Fibroblast of skin of scalp (primary cell): ENCODE results near the gene SERPINB11. TPM values are rescaled to one million over a fixed set of nuclear protein-coding genes. Genes with fewer than 3 reads are reported as not detected.
"Not testable (repeated sequence)": the region's sequence is repeated elsewhere in the genome, so short reads cannot be mapped to it uniquely, and the experiment has no call there.

Experiments used
- DNase-seq: peaks from one replicate; pipeline ENCODE4 v3.0.0-alpha.2; 2013
- polyA plus RNA-seq, 2 experiments: library from polyadenylated mRNA; unstranded; fragments of 120-200 nt; gene quantifications; one replicate each; pipeline ENCODE4 v1.2.1, GENCODE V29; 2013; ENCODE audit not compliant: insufficient read length in 2 of 2

SERPINB11 gene, protein sequence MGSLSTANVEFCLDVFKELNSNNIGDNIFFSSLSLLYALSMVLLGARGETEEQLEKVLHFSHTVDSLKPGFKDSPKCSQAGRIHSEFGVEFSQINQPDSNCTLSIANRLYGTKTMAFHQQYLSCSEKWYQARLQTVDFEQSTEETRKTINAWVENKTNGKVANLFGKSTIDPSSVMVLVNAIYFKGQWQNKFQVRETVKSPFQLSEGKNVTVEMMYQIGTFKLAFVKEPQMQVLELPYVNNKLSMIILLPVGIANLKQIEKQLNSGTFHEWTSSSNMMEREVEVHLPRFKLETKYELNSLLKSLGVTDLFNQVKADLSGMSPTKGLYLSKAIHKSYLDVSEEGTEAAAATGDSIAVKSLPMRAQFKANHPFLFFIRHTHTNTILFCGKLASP
- polyA plus RNA-seq (2013, experiment 1 of 2; ENCODE audit: insufficient read length) = not detected
- not detected for polyA plus RNA-seq (2013, experiment 2 of 2; ENCODE audit: insufficient read length)

DNA sequence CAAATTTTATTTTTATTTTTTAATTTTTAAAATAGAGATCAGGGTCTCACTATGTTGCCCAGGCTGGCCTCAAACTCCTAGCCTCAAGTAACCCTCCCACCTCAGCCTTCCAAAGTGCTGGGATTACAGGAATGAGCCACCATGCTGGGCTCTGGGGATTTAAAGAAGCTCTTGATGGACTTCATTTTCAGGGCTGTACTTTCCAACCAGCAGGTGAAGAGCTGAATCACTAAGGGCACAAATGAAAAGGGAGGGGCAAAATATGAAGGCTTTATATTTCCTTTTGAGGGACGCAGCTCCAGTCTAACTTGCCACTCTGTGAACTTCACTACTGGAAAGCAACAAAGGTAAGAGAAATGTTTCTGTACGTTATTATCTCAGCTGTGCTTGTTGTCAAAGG lies at the start of gene SERPINB11:
TSS of gene SERPINB11 (plus strand) at position 301 of the 400 bp plus-strand sequence. CDS start 7,234 bp downstream, outside the sequence.
- DNase-seq = no peak

DNA sequence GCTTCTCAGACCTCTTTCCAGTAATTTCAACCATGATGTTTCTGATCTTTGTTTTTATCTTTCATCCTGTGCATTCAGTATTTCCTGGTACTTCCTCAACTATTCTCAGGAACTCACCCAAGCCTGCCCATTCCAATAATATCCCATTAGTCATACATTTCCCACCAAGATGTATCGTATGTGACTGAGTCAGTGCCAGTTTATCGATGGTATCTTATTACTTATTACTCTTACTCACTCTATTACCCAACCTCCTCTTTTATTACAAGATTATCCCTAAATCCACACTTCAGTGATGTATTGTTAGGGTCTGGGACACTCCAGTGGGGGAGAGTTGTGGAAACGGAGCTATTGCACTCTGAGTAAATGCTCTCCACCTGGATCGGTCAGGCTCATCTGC lies 43.8 kb upstream of the SERPINB11 start:
- DNase-seq = not testable (repeated sequence)

DNA sequence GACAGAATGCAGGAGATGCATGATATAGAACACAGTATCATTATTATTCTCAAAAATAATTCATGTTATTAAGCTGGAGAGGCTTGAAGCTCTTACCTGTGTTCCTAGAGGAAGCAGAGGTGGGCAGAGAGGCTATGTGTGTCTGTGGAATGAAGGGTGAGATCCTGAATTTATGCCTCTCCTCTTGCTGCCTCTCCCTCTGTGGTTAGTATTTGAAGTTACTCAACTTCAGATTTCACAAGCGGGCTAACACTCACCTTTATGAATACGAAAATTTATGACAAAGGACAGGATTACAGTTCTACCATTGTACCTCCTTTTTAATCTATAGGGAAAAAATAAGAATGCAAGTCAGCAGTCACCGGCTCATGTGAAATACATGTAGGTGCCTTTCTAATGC lies 41.0 kb upstream of the SERPINB11 start, which contains the start of gene SERPINB3:
TSS of gene SERPINB3 (minus strand) at position 144 of the 400 bp plus-strand sequence. CDS start 677 bp downstream, outside the sequence.
- DNase-seq = not testable (repeated sequence)

DNA sequence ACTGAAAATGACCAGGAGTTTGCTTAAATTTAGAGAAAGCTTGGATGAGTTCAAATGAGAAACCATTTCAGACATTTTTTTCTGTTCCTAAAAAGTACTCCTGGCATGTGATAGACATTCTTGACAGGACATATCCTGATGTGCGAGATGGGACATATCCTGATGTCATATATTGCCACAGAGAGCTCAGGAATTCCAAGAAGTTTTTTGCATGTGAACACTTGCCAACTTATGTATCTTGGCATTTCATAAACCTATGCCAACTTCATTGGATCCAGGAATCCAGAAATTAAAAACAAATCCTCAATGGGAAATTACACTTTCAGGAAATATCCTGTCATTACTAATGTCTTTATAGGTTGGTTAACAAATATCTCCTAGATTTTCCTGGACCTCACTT lies 38.2 kb upstream of the SERPINB11 start:
- DNase-seq = peak; percentile 36

DNA sequence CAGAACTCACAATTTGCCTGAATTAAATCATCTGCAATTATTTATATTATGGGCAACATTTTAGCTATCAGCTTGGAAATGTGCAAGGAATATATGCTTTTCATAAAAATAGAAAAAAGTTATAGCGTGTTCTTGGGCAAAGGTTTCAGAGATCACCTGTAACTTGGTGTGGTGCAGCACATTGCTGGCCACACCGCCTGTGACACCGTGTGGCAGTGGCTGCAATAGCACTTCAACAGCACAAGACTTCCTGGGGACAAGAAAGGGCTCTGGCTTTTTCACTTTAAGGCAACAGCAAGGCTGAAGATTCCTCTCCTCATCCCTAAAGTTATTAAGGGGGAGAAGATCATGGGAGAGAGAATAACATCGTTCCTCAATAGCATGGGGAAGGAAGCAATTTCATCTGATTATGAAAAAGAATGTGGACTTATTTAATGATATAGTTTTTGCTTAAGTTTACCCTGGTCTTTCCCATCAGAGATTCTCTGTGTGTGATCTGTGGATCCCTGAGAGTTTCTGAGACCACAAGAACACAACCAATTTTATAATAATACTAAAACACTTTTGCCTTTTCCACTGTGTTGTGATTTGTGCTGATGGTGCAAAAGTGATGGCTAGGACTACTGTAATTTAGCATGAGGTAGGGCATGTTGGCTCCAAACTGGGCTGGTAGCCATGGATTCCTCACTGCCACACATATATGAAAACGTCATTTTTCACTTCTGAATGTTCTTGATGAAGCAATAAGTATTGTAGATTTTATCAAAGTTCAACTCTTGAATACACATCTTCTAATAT lies 26.0 kb upstream of the SERPINB11 start:
- no peak for DNase-seq

DNA sequence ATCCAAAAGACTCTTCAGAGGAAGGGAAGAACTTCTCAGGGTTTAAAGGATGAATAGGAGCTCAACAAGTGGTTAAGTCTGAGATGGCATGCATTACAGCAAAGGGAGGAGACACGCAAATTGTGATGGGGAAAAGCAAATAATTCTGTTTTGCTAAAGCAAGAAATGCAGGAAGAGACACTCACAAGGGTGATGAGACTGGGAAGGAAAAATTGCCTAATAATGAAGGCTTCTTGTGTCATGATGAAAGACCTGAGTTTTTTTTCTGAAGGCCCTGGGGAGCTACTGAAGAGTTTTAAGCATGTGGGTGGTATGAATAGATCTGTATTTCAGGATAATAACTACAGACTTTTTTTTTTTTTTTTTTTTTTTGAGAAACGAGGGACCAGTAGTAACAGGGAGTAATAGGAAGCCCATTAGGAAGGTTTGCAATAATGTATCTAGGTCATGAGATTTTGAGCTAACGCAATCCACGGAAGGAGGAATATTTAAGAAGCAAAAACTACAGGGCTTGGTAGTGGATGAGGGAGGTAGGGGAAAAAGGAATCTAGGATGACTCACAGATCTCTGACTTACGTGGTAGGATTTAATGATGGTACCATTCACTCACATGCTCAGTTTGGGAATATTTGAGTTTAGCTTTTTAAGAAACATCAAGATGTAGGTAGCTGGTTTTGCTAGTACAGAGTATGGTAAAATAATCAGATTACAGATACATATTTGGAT lies 25.1 kb upstream of the SERPINB11 start:
- peak; percentile 33 for DNase-seq

DNA sequence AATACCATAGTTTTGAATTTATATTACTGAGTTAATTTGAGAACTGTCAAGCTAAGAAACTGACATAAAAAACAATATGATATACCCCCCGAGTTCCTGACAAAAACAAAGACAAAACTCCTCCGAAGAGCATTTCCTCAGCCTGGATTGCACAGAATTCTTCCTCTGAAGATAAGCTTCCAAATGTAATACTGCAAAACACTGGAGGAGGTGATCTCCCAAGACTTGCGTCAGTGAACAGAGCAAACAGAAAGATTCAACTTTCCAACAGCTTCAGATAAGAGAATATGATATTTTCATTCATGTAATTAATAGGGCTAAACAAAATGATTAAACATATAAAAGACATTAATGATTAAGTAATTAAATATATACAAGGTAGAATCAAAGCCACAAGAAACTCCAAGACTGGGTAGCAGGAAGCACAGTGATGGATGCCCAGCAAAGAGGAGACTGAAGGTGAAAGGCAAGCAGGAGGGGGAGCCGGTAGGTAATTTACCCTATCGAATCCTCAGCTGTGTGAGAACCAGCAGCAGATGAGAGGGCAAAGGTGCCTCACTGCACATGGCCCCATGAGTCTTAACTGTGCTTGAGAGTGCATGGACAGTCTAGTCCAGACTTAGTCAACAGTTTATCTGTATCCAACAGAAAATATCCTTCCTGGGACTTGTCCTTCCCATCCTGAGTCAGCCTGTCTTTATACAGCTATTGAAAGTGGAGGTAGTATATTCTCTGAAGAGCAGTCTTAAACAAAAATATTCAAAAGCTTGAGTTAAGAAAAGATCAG lies 22.7 kb upstream of the SERPINB11 start:
- DNase-seq = no peak

DNA sequence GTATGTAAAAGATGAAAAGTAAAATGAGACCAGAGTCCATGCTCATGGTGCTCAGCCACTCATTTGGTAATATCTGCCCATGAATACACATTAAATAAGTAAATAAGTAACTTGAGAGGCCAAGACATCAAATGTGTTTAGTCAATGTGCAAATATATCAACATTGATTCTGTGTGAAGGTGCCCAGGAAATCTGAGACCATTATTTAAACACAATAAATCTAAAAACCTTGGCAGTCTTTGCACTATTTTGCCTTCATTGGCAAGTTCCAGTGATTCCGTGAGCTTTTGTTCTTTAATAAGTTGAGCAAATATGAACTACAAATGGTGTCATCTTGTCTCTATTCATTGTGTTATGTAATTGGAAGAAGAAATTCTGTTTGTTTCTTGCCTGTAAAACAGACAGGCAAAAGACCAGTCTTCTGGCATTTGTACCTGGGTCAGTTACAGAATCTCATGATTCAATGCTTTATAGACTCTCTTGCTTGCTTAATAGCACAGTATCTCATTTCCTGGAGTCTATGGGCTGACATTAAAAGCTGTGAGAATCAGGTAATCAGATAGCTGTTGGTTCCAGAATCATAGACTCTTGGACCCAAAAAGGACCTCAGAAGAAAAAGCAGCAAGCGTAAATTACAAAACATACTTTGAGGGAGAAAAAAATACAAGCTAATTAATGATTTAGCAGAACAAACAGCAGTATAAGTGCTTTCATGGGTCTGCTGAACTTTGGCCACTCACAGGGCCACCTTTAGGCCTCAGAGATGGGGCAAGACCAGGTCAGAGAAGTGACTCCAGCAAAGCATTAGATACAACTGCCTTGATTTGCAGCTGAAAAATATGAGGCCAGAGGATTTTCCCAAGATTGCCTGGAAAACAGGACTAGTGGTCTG lies 21.1 kb upstream of the SERPINB11 start:
- DNase-seq = no peak

DNA sequence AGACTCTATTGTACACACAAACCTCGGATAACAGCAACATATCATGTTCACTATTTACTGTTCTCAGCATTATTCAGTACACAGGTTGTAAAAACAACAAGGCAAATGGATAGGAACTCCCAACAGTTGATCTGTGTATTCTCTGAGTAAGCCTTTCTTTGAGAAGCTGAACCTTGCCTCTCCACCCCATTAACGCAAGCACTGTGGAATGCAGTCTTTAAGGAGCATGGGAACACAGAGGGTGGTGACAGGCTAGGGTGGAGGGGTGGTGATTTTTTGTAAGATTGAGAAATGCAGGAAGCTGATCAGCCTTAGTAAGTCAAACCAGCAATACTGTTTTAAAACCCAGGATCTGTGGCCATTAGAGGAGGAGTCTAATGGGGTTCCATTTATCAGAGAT lies 19.6 kb upstream of the SERPINB11 start:
- DNase-seq = peak; percentile 95

DNA sequence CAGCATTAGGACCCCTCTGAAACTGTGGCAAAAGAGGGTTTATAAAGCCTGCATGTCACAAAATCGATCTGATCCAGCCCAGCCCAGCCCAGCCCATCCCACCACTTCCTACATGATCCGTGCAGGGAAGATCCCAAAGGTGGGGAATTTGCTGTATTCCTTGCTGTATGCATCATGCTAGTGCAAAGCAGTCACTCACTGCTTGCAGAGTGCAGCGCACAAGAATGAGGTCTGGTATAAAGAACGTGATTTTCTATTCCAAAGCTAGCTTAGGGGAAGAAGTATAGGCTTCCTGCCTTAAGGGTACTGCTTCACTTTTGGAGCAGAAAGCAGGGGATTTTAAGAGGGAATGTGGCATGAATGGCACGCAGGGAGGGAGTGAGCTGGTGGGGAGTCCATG lies 18.9 kb upstream of the SERPINB11 start:
- no peak for DNase-seq

DNA sequence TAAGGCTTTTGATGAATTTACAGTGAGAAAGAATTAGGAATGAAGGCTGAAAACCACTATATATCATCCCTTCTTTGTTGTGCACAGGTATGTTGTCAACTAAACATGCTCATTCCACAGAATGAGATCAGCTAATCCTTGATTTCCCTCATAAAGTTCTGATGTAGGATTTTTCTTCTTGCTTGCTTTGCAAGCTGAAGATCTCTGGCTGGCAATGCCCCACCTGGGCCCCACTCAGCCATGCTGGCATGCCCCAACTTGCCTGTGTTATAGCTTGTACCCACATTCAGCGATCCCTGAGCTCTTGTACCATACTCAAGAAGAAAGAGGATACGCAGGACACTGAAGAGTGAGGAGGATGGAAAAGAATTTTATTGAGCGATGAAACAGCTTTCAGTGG lies 18.0 kb upstream of the SERPINB11 start:
- DNase-seq = no peak

DNA sequence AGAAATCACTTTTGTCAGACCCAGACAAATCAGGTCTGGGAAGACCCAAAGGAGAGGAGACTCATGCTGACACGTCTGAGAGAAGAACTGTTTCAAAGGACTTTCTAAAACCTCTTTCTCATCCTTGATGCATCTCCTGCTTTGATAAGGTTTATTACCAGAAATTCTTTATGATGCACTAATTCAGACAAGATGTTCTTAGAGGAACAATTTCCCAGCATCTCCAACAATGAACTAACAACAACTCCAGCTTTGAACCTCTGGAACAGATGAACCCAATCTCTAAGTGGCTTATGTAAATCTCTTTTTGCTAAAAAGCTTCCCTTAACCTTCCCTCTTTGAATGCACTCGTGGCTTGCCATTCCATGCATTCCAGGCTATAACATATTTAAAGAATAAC lies 15.9 kb upstream of the SERPINB11 start:
- peak; percentile 16 for DNase-seq

DNA sequence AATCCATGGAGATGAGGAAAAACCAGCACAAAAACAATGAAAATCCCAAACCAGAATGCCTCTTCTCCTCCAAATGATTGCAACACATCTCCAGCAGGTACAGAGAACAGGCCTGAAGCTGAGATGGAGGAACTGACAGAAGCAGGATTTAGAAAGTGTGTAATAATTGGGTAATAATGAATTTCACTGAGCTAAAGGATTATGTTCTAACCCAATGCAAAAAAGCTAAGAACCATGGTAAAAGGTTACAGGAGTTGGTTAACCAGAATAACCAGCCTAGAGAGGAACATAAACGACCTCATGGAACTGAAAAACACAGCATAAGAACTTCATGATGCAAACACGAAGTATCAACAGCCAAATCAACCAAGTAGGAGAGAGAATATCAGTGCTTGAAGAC lies 13.7 kb upstream of the SERPINB11 start:
- DNase-seq = no peak

DNA sequence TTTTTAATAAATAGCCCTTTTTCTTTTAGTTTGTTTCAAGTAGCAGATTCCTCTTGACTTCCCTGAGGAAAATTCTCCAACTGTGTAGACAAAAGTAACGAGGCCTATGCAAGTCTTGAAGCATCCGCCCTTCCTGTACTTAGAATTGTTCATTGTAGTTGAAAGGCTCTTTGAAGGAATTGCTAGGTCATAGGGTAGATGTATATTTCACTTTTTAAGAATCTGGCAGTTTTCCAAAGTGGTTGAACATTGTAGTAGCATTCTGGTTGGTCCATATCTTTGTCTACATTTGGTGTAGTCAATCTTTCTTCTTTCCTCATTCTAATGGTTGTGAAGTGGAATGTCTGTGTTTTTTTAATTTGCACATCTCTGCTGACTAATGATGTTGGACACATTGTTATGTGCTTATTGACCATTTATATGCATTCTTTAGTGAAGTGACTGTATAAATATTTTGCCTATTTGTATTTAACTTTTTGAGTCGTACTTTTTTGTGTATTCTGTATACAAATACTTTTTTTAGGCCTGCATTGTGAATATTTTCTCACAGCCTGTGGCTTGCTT lies 5.6 kb upstream of the SERPINB11 start:
- DNase-seq = peak; percentile 62

DNA sequence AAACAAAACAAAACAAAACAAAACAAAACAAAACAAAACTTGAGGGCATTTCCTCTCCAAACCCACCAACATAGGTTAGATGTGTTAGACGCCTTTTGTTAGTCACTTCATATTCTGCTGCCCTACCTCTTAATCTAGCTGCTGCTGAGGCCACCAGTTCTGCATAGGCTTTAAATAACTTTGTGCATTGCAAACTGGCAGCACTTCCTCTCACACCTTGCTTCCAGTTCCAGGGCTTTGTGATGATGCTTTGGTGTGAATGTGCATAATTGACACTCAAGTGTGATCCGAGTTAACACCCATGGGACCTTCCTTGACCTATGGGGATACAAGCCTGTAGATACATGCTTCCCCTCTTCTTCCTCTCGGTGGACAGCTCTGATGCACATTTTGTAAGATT lies 2.3 kb upstream of the SERPINB11 start:
- no peak for DNase-seq

DNA sequence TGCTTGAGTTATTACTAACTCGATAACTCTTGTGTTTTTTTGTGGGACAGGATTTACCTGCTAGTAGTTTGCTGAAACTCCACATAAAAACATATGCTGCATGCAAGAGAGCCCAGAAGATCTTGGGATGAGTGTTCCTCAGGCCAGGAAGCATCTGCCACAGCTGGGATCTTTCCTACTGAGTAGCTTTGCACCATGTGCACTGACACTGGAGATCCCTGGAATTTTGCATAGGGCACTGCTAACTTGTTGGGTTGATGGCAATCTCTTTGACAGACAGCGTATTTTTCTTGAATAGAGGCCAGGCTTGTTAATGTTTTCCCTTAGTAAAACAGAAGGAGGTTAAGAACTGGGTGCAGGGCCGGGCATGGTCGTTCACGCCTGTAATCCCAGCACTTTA lies 808 bp upstream of the SERPINB11 start:
- no peak for DNase-seq

DNA sequence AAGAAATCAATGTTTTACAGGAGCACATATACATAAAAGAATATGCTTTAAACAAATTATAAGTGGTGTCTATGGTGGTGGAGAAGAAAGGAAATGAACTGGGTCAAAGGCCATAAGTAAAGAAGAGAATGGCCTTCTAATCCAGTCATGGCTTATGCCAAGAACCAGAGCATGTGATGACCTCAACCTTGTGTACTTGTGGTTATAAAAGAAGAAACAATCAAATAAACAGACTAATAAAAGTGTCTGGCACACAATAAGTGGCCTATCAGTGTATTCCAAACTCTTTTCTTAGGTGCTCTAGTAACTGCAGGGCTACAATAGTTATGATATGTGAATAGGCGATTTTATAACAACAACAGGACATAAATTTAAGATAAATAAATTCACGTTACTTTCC lies 2.6 kb downstream of the SERPINB11 start:
- DNase-seq = no peak

DNA sequence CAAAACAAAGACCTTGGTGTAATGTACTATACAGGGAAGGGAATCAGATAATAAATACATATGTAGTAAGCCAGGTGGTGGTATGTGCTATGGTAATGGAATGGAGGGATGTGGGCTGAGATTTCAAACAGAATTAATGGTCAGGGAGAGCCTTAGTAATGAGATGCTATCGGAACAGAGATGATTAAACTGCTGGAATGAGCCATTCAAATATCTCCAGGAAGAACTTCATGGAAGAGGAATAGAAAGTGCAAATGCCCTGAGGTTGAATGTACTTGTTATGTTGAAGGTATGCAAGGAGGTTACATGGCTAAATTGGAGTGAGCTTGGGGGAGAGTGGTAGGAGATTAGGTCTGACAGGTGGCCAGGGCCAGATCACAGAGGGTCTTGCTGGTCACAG lies 5.1 kb downstream of the SERPINB11 start:
- no peak for DNase-seq

DNA sequence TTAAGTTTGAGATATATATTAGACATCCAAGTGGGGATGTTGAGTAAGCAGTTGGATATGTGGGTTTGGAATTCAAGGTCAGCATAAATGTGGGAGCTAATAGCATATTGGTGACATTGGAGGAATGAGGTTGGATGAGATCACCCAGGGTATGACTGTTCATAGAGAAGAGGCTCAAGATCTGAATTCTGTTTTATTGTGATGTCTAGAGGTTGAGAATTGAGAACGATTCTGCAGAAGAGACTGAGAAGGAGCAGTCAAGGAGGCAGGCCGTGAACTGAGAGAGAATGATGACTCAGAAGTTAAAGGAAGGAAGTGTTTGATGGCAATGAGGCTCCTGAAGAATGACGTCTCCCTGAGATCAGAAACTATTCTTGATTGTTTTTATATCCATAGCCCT lies 5.9 kb downstream of the SERPINB11 start:
- peak; percentile 73 for DNase-seq

DNA sequence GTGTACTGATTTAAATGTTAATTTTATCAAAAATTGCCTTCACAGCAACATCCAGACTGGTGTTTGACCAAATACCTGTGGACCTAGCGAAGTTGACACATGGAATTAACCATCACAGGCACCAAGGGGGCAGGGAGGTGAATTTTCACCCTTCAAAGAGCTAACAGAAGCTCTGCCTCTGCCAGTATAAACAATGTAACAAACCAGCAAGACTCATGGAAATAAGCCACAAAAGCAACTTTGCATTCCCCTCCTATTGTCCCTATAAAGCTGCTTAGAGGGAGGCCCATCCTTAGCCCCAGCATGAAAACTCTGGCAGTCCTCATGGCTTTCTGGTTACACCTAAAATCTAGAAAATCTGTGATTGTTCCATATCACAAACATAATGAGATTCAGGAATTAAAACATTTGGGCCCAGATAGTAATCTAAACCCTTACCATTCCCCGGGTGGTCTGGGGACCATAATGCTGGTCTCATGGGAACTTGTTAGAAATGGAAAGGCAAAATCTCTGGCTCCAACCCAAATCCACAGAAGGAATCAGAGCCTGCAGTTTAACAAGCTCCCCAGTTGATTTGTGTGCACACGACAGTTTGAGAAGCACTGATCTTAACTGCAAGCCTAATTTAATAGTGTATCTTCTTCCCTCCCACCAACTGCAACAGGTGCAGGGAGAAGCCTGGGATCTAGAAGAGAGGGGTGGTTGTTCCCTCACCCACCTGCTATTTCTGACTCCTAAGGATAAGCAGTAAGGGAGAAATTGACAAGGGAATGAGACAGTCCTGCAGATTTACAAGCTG lies 23.1 kb downstream of the SERPINB11 start:
- DNase-seq = no peak
